Natural killer cell (primary cell): Measurements from ENCODE around the gene TNXB. TPM values are rescaled to one million over a fixed set of nuclear protein-coding genes. Genes with fewer than 3 reads are reported as not detected.
"Not testable (repeated sequence)": the region's sequence is repeated elsewhere in the genome, so short reads cannot be mapped to it uniquely, and the experiment has no call there.

Experiments used
- ATAC-seq, 3 donors: fragments of 150-1000 bp in 2 of 3; fragments of 200-7000 bp in 1 of 3; cut with Tn5 transposase; 1 replicate in 1 of 3; 2 replicates in 2 of 3; pipeline ENCODE4 v1.10.0; 2021; ENCODE audit warnings: mild to moderate bottlenecking in 2 of 3, moderate library complexity in 2 of 3
- DNase-seq, 2 donors: peaks; one replicate each; pipeline versions ENCODE4 v3.0.0 to v3.0.0-alpha.2; 2013 to 2021; ENCODE audit warnings: mixed read lengths in 1 of 2
- H3K27ac ChIP-seq: one replicate; pipeline ENCODE4 v1.5.1; 2013; ENCODE audit warnings: mild to moderate bottlenecking, low read length
- H3K27me3 ChIP-seq: one replicate; pipeline ENCODE4 v1.6.1; 2013; ENCODE audit warnings: low read length; ENCODE audit not compliant: control insufficient read depth, insufficient read depth
- H3K36me3 ChIP-seq: one replicate; pipeline ENCODE4 v1.6.1; 2013; ENCODE audit warnings: low read length; ENCODE audit not compliant: control insufficient read depth, insufficient read depth
- H3K4me1 ChIP-seq: one replicate; pipeline ENCODE4 v1.6.1; 2013; ENCODE audit warnings: low read length; ENCODE audit not compliant: control insufficient read depth, insufficient read depth
- H3K4me3 ChIP-seq: one replicate; pipeline ENCODE4 v1.5.1; 2013; ENCODE audit warnings: low read length
- H3K9me3 ChIP-seq: one replicate; pipeline ENCODE4 v1.6.1; 2013; ENCODE audit warnings: low read length; ENCODE audit not compliant: control insufficient read depth, insufficient read depth
- H3K27ac Mint-ChIP-seq, 2 donors: one replicate each; pipeline ENCODE4 v1.8.0; 2022; ENCODE audit warnings: mild to moderate bottlenecking in 2 of 2, mixed read lengths in 2 of 2, moderate library complexity in 1 of 2
- H3K27me3 Mint-ChIP-seq, 2 donors: one replicate each; pipeline ENCODE4 v1.8.0; 2022; ENCODE audit warnings: low read depth in 2 of 2, mixed read lengths in 2 of 2
- H3K36me3 Mint-ChIP-seq: one replicate; pipeline ENCODE4 v1.8.0; 2022; ENCODE audit warnings: mixed read lengths
- H3K4me1 Mint-ChIP-seq, 2 donors: one replicate each; pipeline ENCODE4 v1.8.0; 2022; ENCODE audit warnings: mixed read lengths in 2 of 2
- H3K4me3 Mint-ChIP-seq: one replicate; pipeline ENCODE4 v1.8.0; 2022; ENCODE audit warnings: mild to moderate bottlenecking, moderate library complexity, mixed read lengths
- H3K9me3 Mint-ChIP-seq, 2 donors: one replicate each; pipeline ENCODE4 v1.8.0; 2022; ENCODE audit warnings: mixed read lengths in 2 of 2
- CTCF ChIP-seq: fragments of 200-600 bp; IDR thresholded peaks from one replicate; pipeline ENCODE4 v1.8.0; 2022; ENCODE audit warnings: antibody characterized with exemption
- WGBS: methylation state at CpG from one replicate; pipeline ENCODE4 v1.1.7; 2013; ENCODE audit warnings: missing lambda C conversion rate; ENCODE audit not compliant: insufficient coverage; 5-methylcytosine and 5-hydroxymethylcytosine counted together
- intact Hi-C: fragments of 100-400 bp; cut with micrococcal nuclease; formaldehyde crosslinking; loops from one replicate; pipeline ENCODE4 v1.14.2; 2022
- total RNA-seq, 4 donors: library from RNA; stranded (reverse); fragments of 120-200 nt in 1 of 4; gene quantifications; one replicate each; pipeline versions ENCODE4 v1.2.3 to v1.2.4, GENCODE V29; 2013 to 2022

TNXB gene
- total RNA-seq, 3 donors from 2014 or later (not counting 1 experiment from before 2014, with no cell fraction given), result 11.7 to 15.2 (median 13.5) TPM

GRCh38 chr6:32068867-32069266 is 40.3 kb downstream of the TNXB start:
- Mint-ChIP-seq H3K27ac (no peak overlapping the region), H3K36me3 (no peaks in the 10 kb centered on the region), H3K4me1 (no peaks in the 10 kb centered on the region), H3K27me3 (peaks cover 0 to 5% of the 10 kb centered on the region in 2 donors), H3K9me3 (no peaks in the 10 kb centered on the region), H3K4me3 (no peak overlapping the region)
- intact Hi-C loops, result no loop called here
- H3K27me3 ChIP-seq, result no peaks in the 10 kb centered on the region
- DNase-seq (no peak), ATAC-seq (no peak)
- 84% methylated on average over 14 of the region's 14 CpGs for WGBS
- H3K4me1 ChIP-seq, result no peaks in the 10 kb centered on the region
- H3K4me3 ChIP-seq, result no peak overlapping the region
- H3K27ac ChIP-seq, result no peak overlapping the region
- no peaks in the 10 kb centered on the region for H3K36me3 ChIP-seq
- TF ChIP-seq CTCF, result no peak
- no peaks in the 10 kb centered on the region for H3K9me3 ChIP-seq

DNA sequence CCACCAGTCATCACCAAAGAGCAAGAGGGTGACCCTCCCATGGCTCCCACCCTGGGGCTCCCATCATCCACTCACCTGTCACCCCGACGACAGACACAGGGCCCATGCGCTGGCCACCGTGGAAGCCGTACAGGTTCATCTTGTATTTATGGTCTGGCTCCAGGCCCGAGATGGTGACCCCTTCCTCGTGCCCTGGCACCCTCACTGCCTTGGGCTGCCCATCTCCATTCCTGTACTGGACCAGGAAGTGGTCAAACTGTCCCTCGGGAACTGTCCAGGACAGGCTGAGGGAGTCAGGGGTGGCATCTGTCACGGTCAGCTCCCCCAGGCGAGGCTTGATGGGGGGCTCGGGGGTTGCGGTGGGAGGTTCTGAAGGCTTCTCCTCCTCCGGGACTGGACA is 40.8 kb downstream of the TNXB start:
- H3K27ac Mint-ChIP-seq, H3K9me3 Mint-ChIP-seq, ATAC-seq, DNase-seq, H3K4me3 ChIP-seq, H3K4me3 Mint-ChIP-seq, H3K27me3 Mint-ChIP-seq, intact Hi-C loops, H3K27ac ChIP-seq, H3K4me1 ChIP-seq, H3K27me3 ChIP-seq, H3K4me1 Mint-ChIP-seq, H3K9me3 ChIP-seq, H3K36me3 Mint-ChIP-seq, H3K36me3 ChIP-seq: not testable (repeated sequence)
- 88% methylated on average over 13 of the region's 13 CpGs for WGBS

DNA sequence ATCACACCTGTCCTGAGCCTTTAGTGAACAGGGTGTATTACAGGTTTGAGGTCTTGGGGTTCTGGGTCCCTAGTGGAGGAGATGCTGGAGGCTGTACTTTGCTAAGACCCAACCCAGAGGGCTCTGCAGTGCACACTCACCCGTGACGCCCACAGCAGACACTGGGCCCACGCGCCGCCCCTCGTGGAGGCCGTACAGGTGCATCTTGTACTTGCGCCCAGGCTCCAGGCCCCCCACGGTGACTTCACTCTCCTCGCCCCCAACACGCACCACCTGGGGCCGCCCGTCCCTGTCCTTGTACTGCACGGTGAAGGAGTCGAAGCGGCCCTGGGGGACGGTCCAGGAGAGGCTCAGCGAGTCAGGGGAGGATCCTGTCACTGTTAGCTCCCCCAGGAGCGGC is 41.6 kb downstream of the TNXB start:
- ATAC-seq, H3K27me3 Mint-ChIP-seq, H3K27me3 ChIP-seq, H3K4me1 Mint-ChIP-seq, H3K27ac ChIP-seq, H3K9me3 ChIP-seq, intact Hi-C loops, H3K4me3 ChIP-seq, H3K9me3 Mint-ChIP-seq, H3K4me3 Mint-ChIP-seq, H3K4me1 ChIP-seq, H3K36me3 Mint-ChIP-seq, H3K36me3 ChIP-seq, DNase-seq, H3K27ac Mint-ChIP-seq: not testable (repeated sequence)
- 89% methylated on average over 15 of the region's 19 CpGs for WGBS

DNA sequence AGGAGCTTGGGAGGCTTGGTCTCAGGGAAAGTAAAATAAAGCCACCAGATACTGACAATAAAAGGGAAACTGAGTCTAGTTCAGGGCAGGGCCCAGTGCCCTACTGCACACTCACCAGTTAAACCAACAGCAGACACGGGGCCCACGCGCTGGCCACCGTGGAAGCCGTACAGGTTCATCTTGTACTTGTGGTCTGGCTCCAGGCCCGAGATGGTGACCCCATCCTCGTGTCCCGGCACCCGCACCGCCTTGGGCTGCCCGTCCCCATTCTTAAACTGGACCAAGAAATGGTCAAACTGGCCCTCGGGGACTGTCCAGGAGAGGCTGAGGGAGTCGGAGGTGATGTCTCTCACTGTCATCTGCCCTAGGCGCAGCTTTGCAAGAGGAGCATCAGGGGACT is 44.4 kb downstream of the TNXB start:
- no peaks in the 10 kb centered on the region for H3K9me3 Mint-ChIP-seq
- H3K36me3 Mint-ChIP-seq, result no peaks in the 10 kb centered on the region
- no peak for TF ChIP-seq CTCF
- Histone ChIP-seq H3K27ac (no peak overlapping the region), H3K4me1 (no peaks in the 10 kb centered on the region), H3K9me3 (no peaks in the 10 kb centered on the region), H3K27me3 (no peaks in the 10 kb centered on the region), H3K36me3 (no peaks in the 10 kb centered on the region), H3K4me3 (no peak overlapping the region)
- no peaks in the 10 kb centered on the region for H3K4me1 Mint-ChIP-seq
- peaks cover 0 to 2% of the 10 kb centered on the region in 2 donors for H3K27me3 Mint-ChIP-seq
- H3K4me3 Mint-ChIP-seq, result no peak overlapping the region
- DNase-seq (no peak), ATAC-seq (no peak)
- no peak overlapping the region for H3K27ac Mint-ChIP-seq
- intact Hi-C loops, result no loop called here
- WGBS, result 93% methylated on average over 14 of the region's 14 CpGs
